C4-2B (cell line): ENCODE results near the gene TAS2R14.

Experiments
- H3K27ac ChIP-seq: fragments of 450-650 bp; 2 replicates; pipeline ENCODE4 v1.5.1; 2017
- ZFX ChIP-seq: fragments of 450-650 bp; IDR thresholded peaks from 2 replicates; pipeline ENCODE4 v1.6.1; 2017
- TF ChIP-seq, protein P1 (sequence below): fragments of 450-650 bp; conservative IDR thresholded peaks from 2 replicates; pipeline ENCODE4 v1.5.1; 2017; ENCODE audit warnings: mild to moderate bottlenecking

The TAS2R14 gene, protein sequence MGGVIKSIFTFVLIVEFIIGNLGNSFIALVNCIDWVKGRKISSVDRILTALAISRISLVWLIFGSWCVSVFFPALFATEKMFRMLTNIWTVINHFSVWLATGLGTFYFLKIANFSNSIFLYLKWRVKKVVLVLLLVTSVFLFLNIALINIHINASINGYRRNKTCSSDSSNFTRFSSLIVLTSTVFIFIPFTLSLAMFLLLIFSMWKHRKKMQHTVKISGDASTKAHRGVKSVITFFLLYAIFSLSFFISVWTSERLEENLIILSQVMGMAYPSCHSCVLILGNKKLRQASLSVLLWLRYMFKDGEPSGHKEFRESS

DNA sequence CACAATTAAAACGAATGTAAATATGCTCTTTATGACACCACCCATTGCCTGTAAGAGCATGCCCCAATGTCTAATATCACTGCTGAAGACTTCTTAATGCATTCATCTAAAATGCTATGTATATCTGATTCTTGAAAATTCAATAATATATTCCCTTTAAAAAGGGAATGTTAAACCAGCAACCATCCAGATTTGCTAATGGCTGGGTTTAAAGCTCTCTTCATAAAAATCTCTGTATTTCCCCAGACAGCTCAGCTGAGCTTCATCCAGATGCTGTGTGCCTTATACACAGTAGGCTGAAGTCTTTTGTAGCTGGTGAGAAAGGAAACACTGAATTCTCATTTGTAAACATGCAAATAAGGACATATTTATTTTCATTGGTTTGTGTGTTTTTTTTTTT lies at the start of gene TAS2R14:
Gene TAS2R14, minus strand, starts transcription at position 101 of the 400 bp plus-strand sequence. Its CDS starts 56 bp downstream, at position 45.
- H3K27ac ChIP-seq = no peak within 1 kb of the TSS
- TF ChIP-seq, protein P1, sequence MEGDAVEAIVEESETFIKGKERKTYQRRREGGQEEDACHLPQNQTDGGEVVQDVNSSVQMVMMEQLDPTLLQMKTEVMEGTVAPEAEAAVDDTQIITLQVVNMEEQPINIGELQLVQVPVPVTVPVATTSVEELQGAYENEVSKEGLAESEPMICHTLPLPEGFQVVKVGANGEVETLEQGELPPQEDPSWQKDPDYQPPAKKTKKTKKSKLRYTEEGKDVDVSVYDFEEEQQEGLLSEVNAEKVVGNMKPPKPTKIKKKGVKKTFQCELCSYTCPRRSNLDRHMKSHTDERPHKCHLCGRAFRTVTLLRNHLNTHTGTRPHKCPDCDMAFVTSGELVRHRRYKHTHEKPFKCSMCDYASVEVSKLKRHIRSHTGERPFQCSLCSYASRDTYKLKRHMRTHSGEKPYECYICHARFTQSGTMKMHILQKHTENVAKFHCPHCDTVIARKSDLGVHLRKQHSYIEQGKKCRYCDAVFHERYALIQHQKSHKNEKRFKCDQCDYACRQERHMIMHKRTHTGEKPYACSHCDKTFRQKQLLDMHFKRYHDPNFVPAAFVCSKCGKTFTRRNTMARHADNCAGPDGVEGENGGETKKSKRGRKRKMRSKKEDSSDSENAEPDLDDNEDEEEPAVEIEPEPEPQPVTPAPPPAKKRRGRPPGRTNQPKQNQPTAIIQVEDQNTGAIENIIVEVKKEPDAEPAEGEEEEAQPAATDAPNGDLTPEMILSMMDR = no peak
- no peak for TF ChIP-seq ZFX

DNA sequence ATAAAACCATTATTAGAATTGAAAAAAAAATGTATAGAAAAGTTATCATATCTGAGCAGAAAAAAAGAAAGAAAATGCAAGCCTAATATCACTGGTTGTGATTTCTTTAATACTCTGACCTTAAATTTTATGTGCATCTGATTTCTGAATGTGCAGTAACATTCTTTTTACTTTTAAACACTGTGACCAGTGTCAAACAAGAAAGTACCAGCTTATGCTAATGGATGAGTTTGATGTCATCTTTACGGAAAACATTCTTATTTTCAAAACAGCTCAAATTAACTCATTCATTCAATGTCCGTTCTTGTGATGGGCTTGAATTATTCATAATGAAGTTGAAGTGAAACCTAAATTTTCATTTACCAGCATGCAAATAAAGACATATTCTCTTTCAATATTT lies 47.7 kb upstream of the TAS2R14 start, which contains the start of gene TAS2R50:
Gene TAS2R50, minus strand, starts transcription at position 101 of the 400 bp plus-strand sequence. Its CDS starts 52 bp downstream, at position 49.
- H3K27ac ChIP-seq = no peak within 1 kb of the TSS
- TF ChIP-seq ZFX = no peak
- TF ChIP-seq, protein P1 = no peak

DNA sequence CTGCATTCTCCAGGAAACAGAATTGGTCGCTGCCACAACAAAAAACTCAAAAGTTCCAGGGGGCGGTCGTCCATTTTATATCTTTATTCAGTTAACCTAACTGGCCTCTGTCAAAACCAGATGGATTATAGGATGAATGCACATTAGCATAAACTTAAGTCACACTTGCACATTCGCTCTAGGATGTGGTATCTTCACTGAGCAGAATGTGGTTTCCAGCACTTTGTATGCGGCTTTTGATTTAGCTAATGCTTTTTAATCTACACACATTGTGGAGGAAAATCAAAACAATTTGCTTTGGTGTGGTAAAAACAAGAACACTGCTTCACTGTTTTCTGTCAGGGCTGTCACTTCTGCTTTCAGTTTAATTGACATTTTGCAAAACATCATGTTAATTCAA lies 43.2 kb upstream of the TAS2R14 start:
- no peak for TF ChIP-seq ZFX
- TF ChIP-seq, protein P1 = no peak
- H3K27ac ChIP-seq = no peak overlapping the region

DNA sequence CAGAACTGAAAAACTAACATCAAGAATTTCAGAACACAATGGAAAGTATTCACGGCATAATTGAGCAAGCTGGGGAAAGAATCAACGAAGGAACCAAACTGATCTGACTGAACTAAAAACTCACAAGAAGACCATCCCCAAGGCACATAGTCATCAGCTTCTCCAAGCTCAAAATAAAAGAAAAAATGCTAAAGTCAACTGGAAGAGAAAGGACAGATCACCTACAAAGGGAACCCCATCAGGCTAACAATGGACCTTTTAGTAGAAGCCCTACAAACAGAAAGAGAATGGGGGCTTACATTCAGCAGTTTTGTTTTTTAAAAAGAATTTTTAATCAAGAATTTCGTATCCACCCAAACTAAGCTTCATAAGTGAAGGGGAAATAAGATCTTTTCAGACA lies 35.9 kb upstream of the TAS2R14 start:
- no peak for TF ChIP-seq ZFX
- TF ChIP-seq, protein P1 = no peak
- no peak overlapping the region for H3K27ac ChIP-seq

DNA sequence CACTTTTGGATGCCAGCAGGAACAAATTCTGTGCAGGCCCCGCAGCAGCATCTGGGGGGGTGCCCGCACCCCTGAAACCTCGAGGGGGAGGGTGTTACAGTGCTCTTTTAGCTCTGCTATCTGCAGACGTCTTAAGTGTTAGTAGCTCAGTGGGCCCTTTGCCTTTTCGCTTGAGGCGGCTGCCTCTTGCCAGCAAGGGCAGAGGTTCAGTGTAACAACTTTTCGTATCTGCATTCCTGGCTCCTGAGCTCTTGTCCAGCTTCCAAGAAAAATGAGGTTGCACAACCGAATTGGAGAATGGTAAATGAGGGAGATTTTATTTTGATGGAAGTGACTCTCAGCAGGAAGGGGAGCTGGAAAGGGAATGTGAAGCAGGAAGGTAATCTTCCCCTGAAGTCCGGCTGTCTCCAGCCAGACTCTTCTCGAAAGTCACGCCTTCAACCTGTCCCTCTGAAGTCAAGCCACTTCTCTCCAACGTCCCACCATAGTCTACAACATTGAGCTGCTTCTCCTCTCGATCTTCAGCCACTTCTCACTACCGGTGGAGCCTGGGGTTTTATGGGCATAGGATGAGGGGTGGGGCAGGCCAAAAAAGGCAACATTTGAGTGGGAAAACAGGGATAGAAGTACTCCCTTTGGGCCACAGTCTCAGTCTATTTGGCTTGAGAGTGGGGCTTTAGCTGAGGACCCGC lies 29.8 kb upstream of the TAS2R14 start:
- TF ChIP-seq ZFX = no peak
- TF ChIP-seq, protein P1 = no peak
- H3K27ac ChIP-seq = peak overlapping the region; percentile 33

DNA sequence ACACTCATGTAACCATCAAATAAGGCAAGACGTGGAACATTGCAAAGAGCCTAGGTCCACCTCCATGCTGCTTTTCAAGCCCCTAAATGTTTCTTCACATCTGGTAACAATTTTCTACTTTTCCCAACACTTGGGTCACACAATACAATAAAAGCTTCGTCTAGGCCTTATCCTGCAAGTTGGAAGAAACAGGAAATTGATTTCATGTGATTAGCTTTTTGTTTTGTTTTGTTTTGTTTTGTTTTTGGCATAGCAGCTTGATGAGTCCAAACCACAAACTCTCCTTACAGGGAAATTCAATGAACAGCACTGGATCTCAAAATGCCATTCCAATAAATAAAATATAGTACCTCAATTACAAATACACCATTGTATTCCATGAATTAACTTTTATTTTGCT lies 28.3 kb upstream of the TAS2R14 start:
- TF ChIP-seq, protein P1 = no peak
- no peak for TF ChIP-seq ZFX
- no peak overlapping the region for H3K27ac ChIP-seq

DNA sequence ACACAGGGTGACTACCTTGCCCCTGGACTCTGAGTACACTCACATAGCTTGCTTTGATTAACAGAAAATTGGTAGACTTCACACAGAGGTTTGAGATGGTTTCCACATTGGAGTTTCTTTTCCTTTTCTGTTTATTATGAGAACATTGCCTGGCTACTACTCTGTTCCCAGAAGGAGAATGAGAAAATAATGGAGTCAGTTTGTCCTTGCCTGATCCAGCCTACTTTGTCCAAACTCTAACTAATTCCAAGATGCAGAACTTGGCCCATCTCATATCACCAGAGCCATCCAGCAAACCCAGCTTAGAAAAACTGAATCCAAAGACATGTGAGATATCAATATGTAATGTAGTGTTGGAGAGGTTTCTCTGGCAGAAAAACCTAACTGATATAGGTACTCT lies 27.3 kb upstream of the TAS2R14 start:
- TF ChIP-seq ZFX = no peak
- TF ChIP-seq, protein P1 = no peak
- no peak overlapping the region for H3K27ac ChIP-seq
